Vagina (tissue), 2 donors: ENCODE data around the gene IER5. TPM values are rescaled to one million over a fixed set of nuclear protein-coding genes. Genes with fewer than 3 reads are reported as not detected.

Source experiments
- DNase-seq, 2 donors: peaks; one replicate each; pipeline ENCODE4 v3.0.0-alpha.2; 2017; ENCODE audit errors: extremely low spot score in 2 of 2
- H3K27ac ChIP-seq: fragments of 200-600 bp; sonication (generic); one replicate; pipeline ENCODE4 v1.5.1; 2019
- H3K27me3 ChIP-seq: fragments of 200-600 bp; sonication (generic); one replicate; pipeline ENCODE4 v1.5.1; 2019
- H3K36me3 ChIP-seq, 2 donors: fragments of 200-600 bp; sonication (generic); one replicate each; pipeline ENCODE4 v1.5.1; 2017 to 2019
- H3K4me1 ChIP-seq: fragments of 200-600 bp; sonication (generic); one replicate; pipeline ENCODE4 v1.5.1; 2019
- H3K4me3 ChIP-seq, 2 donors: fragments of 200-600 bp; sonication (generic); 1 replicate in 1 of 2; 2 replicates in 1 of 2; pipeline ENCODE4 v1.5.1; 2016 to 2019
- H3K9me3 ChIP-seq: fragments of 200-600 bp; sonication (generic); one replicate; pipeline ENCODE4 v1.5.1; 2019
- CTCF ChIP-seq, 3 experiments: fragments of 450-650 bp in 2 of 3; fragments of 200-600 bp in 1 of 3; sonication (generic) in 1 of 3; IDR thresholded peaks; one replicate each; pipeline ENCODE4 v1.5.1; 2017 to 2019; ENCODE audit warnings: antibody characterized with exemption in 3 of 3, mild to moderate bottlenecking in 2 of 3, moderate library complexity in 2 of 3
- POLR2A ChIP-seq, 2 donors: fragments of 450-650 bp; IDR thresholded peaks; one replicate each; pipeline ENCODE4 v1.6.1; 2017; ENCODE audit warnings: antibody characterized with exemption in 2 of 2, mild to moderate bottlenecking in 2 of 2, moderate library complexity in 2 of 2
- POLR2AphosphoS5 ChIP-seq, 2 donors: sonication (generic); formaldehyde crosslinking; IDR thresholded peaks; one replicate each; pipeline ENCODE4 v1.9.0; 2017; ENCODE audit warnings: antibody characterized with exemption in 2 of 2, mild to moderate bottlenecking in 2 of 2, low read depth in 1 of 2; ENCODE audit not compliant: insufficient read depth in 1 of 2
- intact Hi-C: fragments of 100-400 bp; cut with DNase I; formaldehyde crosslinking; loops from one replicate; pipeline ENCODE4 v1.15.1; 2023
- total RNA-seq: library from RNA; depleted of rRNA; stranded (reverse); fragments of >200 nt; gene quantifications from one replicate; pipeline ENCODE4 v1.2.3, GENCODE V29; 2016

IER5 gene
- total RNA-seq, 1 donor from 2014 or later, result 13.0 TPM

GRCh38 chr1:181064011-181064623 lies 24.4 kb upstream of the IER5 start:
- Histone ChIP-seq H3K27ac (no peak overlapping the region), H3K4me1 (no peaks in the 10 kb centered on the region), H3K27me3 (no peaks in the 10 kb centered on the region), H3K9me3 (no peaks in the 10 kb centered on the region), H3K36me3 (no peaks in the 10 kb centered on the region), H3K4me3 (no peak overlapping the region)
- intact Hi-C loops, result no loop called here
- no peak for DNase-seq
- no peak for TF ChIP-seq CTCF (IDR thresholded peaks at IDR 0.05)
- no peak for TF ChIP-seq POLR2A (IDR thresholded peaks at IDR 0.05)
- no peak for TF ChIP-seq POLR2AphosphoS5 (IDR thresholded peaks at IDR 0.05; ENCODE audit: insufficient read depth in 1 of 2, low read depth in 1 of 2)

DNA sequence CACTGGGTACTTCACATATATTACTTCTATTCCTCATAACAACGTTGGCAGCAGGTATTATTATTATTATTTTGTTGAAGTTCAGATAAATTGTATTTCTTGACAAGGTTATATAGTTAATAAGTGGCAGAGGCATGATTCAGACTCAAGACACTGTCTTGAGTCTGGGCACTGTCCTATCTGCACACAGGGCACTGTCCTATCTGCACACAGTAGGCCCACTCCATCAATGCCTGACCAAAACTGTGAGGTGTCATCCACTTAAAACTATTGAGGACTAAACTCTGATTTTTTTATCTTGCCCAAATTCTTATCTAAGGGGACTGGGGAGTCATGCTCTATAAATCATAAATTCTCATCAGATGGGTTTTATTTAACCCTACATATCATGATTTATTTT lies 23.8 kb upstream of the IER5 start:
- Histone ChIP-seq H3K4me3 (no peak overlapping the region), H3K27ac (no peak overlapping the region), H3K9me3 (no peaks in the 10 kb centered on the region), H3K36me3 (no peaks in the 10 kb centered on the region), H3K4me1 (no peaks in the 10 kb centered on the region), H3K27me3 (no peaks in the 10 kb centered on the region)
- intact Hi-C loops, result no loop called here
- TF ChIP-seq POLR2A (IDR thresholded peaks at IDR 0.05), result no peak
- no peak for TF ChIP-seq CTCF (IDR thresholded peaks at IDR 0.05)
- TF ChIP-seq POLR2AphosphoS5 (IDR thresholded peaks at IDR 0.05; ENCODE audit: insufficient read depth in 1 of 2, low read depth in 1 of 2), result no peak
- DNase-seq, result no peak

DNA sequence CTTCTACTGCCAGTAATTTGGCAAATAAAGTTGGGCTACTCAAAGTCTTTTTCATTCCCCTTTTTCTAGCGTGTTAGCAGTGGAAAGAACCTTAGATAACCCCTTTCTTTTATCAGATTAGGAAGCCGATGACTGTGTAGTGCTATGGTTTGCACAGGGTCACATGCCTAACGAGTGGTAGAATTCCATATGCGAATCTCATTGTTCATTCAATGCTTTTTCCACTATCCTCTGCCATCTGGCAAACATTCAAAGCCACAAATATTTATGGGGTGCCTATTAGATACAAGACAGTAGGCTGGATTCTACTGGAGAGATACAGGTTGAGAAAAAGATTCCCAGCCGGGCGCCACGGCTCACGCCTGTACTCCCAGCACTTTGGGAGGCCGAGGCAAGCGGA lies 14.9 kb upstream of the IER5 start:
- Histone ChIP-seq H3K4me3 (no peak overlapping the region), H3K9me3 (no peaks in the 10 kb centered on the region), H3K36me3 (no peaks in the 10 kb centered on the region), H3K27me3 (no peaks in the 10 kb centered on the region), H3K27ac (no peak overlapping the region), H3K4me1 (no peaks in the 10 kb centered on the region)
- no peak for DNase-seq
- TF ChIP-seq CTCF (IDR thresholded peaks at IDR 0.05) (no peak), POLR2A (IDR thresholded peaks at IDR 0.05) (no peak), POLR2AphosphoS5 (IDR thresholded peaks at IDR 0.05; ENCODE audit: insufficient read depth in 1 of 2, low read depth in 1 of 2) (no peak)
- intact Hi-C loops, result no loop called here

DNA sequence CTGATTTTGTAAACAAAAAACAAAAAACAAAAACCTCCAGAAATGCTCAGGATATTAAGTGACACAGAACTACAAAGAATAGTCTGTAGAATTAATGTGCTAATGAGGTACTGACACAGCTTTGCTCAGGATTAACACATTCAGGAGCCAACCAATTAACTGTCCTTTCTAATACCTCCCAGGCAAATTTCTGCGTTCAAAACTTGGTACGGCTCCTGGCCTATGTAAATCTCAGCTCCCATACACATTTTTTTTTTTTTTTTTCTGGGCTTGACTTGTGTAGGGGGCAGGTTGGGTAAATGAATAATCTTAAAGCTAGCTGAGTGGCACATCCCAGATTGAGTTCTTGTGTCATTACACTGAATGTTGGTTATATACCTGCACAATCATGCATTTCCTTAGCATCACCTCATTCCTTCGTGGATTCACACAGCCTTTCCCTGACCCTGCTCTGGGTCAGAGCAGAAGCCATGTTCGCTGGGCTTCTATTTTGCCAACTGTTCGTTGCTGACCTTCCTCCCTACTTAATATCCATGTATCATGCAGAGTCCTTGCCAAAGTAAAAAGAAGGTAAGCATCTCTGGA lies 12.6 kb upstream of the IER5 start:
- H3K27ac ChIP-seq, result no peak overlapping the region
- TF ChIP-seq POLR2AphosphoS5 (IDR thresholded peaks at IDR 0.05; ENCODE audit: insufficient read depth in 1 of 2, low read depth in 1 of 2), result no peak
- no peak for TF ChIP-seq POLR2A (IDR thresholded peaks at IDR 0.05)
- no peak for TF ChIP-seq CTCF (IDR thresholded peaks at IDR 0.05)
- H3K9me3 ChIP-seq, result no peaks in the 10 kb centered on the region
- no peak overlapping the region for H3K4me3 ChIP-seq
- intact Hi-C loops, result no loop called here
- no peak for DNase-seq
- H3K36me3 ChIP-seq, result no peaks in the 10 kb centered on the region
- H3K4me1 ChIP-seq, result no peaks in the 10 kb centered on the region
- no peaks in the 10 kb centered on the region for H3K27me3 ChIP-seq

- Histone ChIP-seq H3K9me3 (no peaks in the 10 kb centered on the region), H3K27ac (no peak overlapping the region), H3K4me3 (no peak overlapping the region), H3K27me3 (no peaks in the 10 kb centered on the region), H3K36me3 (no peaks in the 10 kb centered on the region), H3K4me1 (no peaks in the 10 kb centered on the region)
- TF ChIP-seq CTCF (IDR thresholded peaks at IDR 0.05), result no peak
- TF ChIP-seq POLR2A (IDR thresholded peaks at IDR 0.05), result no peak
- no peak for TF ChIP-seq POLR2AphosphoS5 (IDR thresholded peaks at IDR 0.05; ENCODE audit: insufficient read depth in 1 of 2, low read depth in 1 of 2)
- intact Hi-C loops, result no loop called here
- no peak for DNase-seq
These were observed 11.6 kb upstream of the IER5 start for GRCh38 chr1:181076852-181077251.
